ENCODE data around the gene SIVA1. TPM values are rescaled to one million over a fixed set of nuclear protein-coding genes. Genes with fewer than 3 reads are reported as not detected.

The SIVA1 gene
- total and polyA plus RNA-seq, 8 donors: 29.1 to 136 (median 42.6) TPM

GRCh38 chr14:104805941-104806624 is 53.1 kb downstream of the SIVA1 start:
- no peaks in the 10 kb centered on the region for H3K9me3 ChIP-seq
- H3K4me1 ChIP-seq: peaks cover 17 to 25% (median 18%) of the 10 kb centered on the region in 3 donors
- FAIRE-seq: no peak
- H3K27me3 ChIP-seq: no peaks in the 10 kb centered on the region
- no peak for ATAC-seq
- peak overlapping the region in 1 of 4 donors; percentile 3 for H3K27ac ChIP-seq
- no peak for TF ChIP-seq CTCF (IDR thresholded peaks at IDR 0.05)
- no peaks in the 10 kb centered on the region for H3K36me3 ChIP-seq
- WGBS, 2 donors: 73 to 76% methylated on average over 14 of the region's 14 CpGs
- intact Hi-C loops (cut with DNase I): no loop called here
- DNase-seq: peak in 3 of 6 donors; percentile 16 to 64 (median 56)
- H3K4me3 ChIP-seq: no peak overlapping the region

- no peak for TF ChIP-seq CTCF (IDR thresholded peaks at IDR 0.05)
- FAIRE-seq (no peak), DNase-seq (peak in 1 of 6 donors; percentile 28), ATAC-seq (no peak)
- peaks cover 13 to 19% (median 13%) of the 10 kb centered on the region in 3 donors for H3K4me1 ChIP-seq
- intact Hi-C loops (cut with DNase I): no loop called here
- no peak overlapping the region for H3K4me3 ChIP-seq
- H3K27me3 ChIP-seq: no peaks in the 10 kb centered on the region
- 81 to 86% methylated on average over 10 of the region's 10 CpGs for WGBS, 2 donors
- H3K27ac ChIP-seq: no peak overlapping the region
- no peaks in the 10 kb centered on the region for H3K36me3 ChIP-seq
- no peaks in the 10 kb centered on the region for H3K9me3 ChIP-seq
Measured at GRCh38 chr14:104806625-104807465, 53.9 kb downstream of the SIVA1 start.

GRCh38 chr14:104808456-104808855 is 55.5 kb downstream of the SIVA1 start:
- H3K4me3 ChIP-seq: no peak overlapping the region
- TF ChIP-seq CTCF (IDR thresholded peaks at IDR 0.05): no peak
- no peaks in the 10 kb centered on the region for H3K36me3 ChIP-seq
- FAIRE-seq: no peak
- H3K4me1 ChIP-seq: peaks cover 0 to 3% (median 0%) of the 10 kb centered on the region in 3 donors
- WGBS, 2 donors: 71 to 77% methylated on average over 5 to 6 of the region's 6 CpGs
- intact Hi-C loops (cut with DNase I): no loop called here
- no peaks in the 10 kb centered on the region for H3K27me3 ChIP-seq
- no peaks in the 10 kb centered on the region for H3K9me3 ChIP-seq
- no peak overlapping the region for H3K27ac ChIP-seq
- no peak for ATAC-seq
- peak in 4 of 6 donors; percentile 9 to 48 (median 27) for DNase-seq

Other genes with a start within 250 kb of the SIVA1 start
- gene C14orf180, start 173.4 kb upstream of the SIVA1 start, total RNA-seq: under 1 TPM in 4 of 6 donors, not detected in 2; 0.09 to 0.40 (median 0.27) TPM
- 1 to 10 TPM in 1 of 2 donors, under 1 TPM in 1; 0.35 to 1.1 TPM for gene C14orf180, start 173.4 kb upstream of the SIVA1 start, polyA plus RNA-seq
- 1 to 10 TPM; 1.1 to 4.6 (median 2.1) TPM for gene TMEM179, start 148.4 kb upstream of the SIVA1 start, total RNA-seq
- 10 to 100 TPM; 18.8 to 35.3 TPM for gene TMEM179, start 148.4 kb upstream of the SIVA1 start, polyA plus RNA-seq
- 10 to 100 TPM; 20.4 to 41.1 (median 23.0) TPM for gene INF2, start 63.5 kb upstream of the SIVA1 start, total RNA-seq
- gene INF2, start 63.5 kb upstream of the SIVA1 start, polyA plus RNA-seq: 10 to 100 TPM; 79.5 to 80.8 TPM
- gene ADSS1, start 28.9 kb upstream of the SIVA1 start, total RNA-seq: 1 to 10 TPM; 3.5 to 6.4 (median 5.0) TPM
- gene ADSS1, start 28.9 kb upstream of the SIVA1 start, polyA plus RNA-seq: 1 to 10 TPM; 6.7 to 6.8 TPM
- gene AKT1, start 42.6 kb downstream of the SIVA1 start, total RNA-seq: 100 to 1,000 TPM in 1 of 6 donors, 10 to 100 TPM in 5; 70.0 to 102 (median 79.7) TPM
- gene AKT1, start 42.6 kb downstream of the SIVA1 start, polyA plus RNA-seq: 100 to 1,000 TPM in 1 of 2 donors, 10 to 100 TPM in 1; 84.7 to 106 TPM
- gene ZBTB42, start 48.0 kb downstream of the SIVA1 start, total RNA-seq: 10 to 100 TPM in 1 of 6 donors, 1 to 10 TPM in 5; 7.8 to 10.8 (median 8.5) TPM
- gene ZBTB42, start 48.0 kb downstream of the SIVA1 start, polyA plus RNA-seq: 1 to 10 TPM; 4.1 to 7.6 TPM
- gene CEP170B, start 112.1 kb downstream of the SIVA1 start, total RNA-seq: 10 to 100 TPM; 17.7 to 26.3 (median 21.9) TPM
- gene CEP170B, start 112.1 kb downstream of the SIVA1 start, polyA plus RNA-seq: 10 to 100 TPM; 19.1 to 43.8 TPM
- gene PLD4, start 171.7 kb downstream of the SIVA1 start, total RNA-seq: 10 to 100 TPM in 1 of 6 donors, 1 to 10 TPM in 2, under 1 TPM in 3; 0.19 to 12.5 (median 0.91) TPM
- under 1 TPM; 0.49 to 0.52 TPM for gene PLD4, start 171.7 kb downstream of the SIVA1 start, polyA plus RNA-seq
- gene AHNAK2, start 225.2 kb downstream of the SIVA1 start, total RNA-seq: 1 to 10 TPM in 5 of 6 donors, under 1 TPM in 1; 0.75 to 2.4 (median 1.5) TPM
- gene AHNAK2, start 225.2 kb downstream of the SIVA1 start, polyA plus RNA-seq: 1 to 10 TPM; 1.3 to 1.4 TPM
- 1 to 10 TPM; 4.7 to 8.3 (median 6.4) TPM for gene CLBA1, start 232.6 kb downstream of the SIVA1 start, total RNA-seq
- gene CLBA1, start 232.6 kb downstream of the SIVA1 start, polyA plus RNA-seq: 10 to 100 TPM; 23.6 to 32.5 TPM